K562 (cell line): ENCODE results near the gene MYL9. TPM values are rescaled to one million over a fixed set of nuclear protein-coding genes. Genes with fewer than 3 reads are reported as not detected.

Source experiments
- ATF2 ChIP-seq: sonication (generic); formaldehyde crosslinking; IDR thresholded peaks from 2 replicates; pipeline ENCODE4 v1.8.1; 2022; ENCODE audit warnings: missing genetic modification reagents
- CHD2 ChIP-seq: IDR thresholded peaks from 2 replicates; pipeline ENCODE4 v1.6.1; 2011; ENCODE audit warnings: low read depth, low read length
- CREBBP ChIP-seq: IDR thresholded peaks from one replicate; pipeline ENCODE4 v1.6.1; 2012; ENCODE audit warnings: low read depth, mild to moderate bottlenecking, control low read depth, inconsistent platforms, low read length
- CSDE1 ChIP-seq, 2 experiments: fragments of 450-650 bp; IDR thresholded peaks; 2 replicates each; pipeline ENCODE4 v1.6.1; 2016; ENCODE audit warnings: mild to moderate bottlenecking in 1 of 2
- DEAF1 ChIP-seq: fragments of 450-650 bp; formaldehyde crosslinking; IDR thresholded peaks from 2 replicates; pipeline ENCODE4 v1.4.0; 2020; ENCODE audit warnings: mild to moderate bottlenecking, moderate library complexity
- E2F5 ChIP-seq: sonication (generic); formaldehyde crosslinking; IDR thresholded peaks from 2 replicates; pipeline ENCODE4 v1.8.0; 2022; ENCODE audit warnings: mild to moderate bottlenecking, missing genetic modification reagents
- ETS1 ChIP-seq: conservative IDR thresholded peaks from 2 replicates; pipeline ENCODE4 v1.6.1; 2011; ENCODE audit warnings: low read depth, mild to moderate bottlenecking, low read length; ENCODE audit not compliant: control insufficient read depth
- FOXK1 ChIP-seq: sonication (generic); formaldehyde crosslinking; IDR thresholded peaks from 2 replicates; pipeline ENCODE4 v1.8.0; 2022; ENCODE audit warnings: missing genetic modification reagents, mild to moderate bottlenecking, borderline replicate concordance
- KLF16 ChIP-seq: IDR thresholded peaks from 2 replicates; pipeline ENCODE4 v1.6.1; 2016; ENCODE audit warnings: antibody characterized with exemption
- MYBL2 ChIP-seq, 2 experiments: fragments of 450-650 bp in 1 of 2; sonication (generic) in 1 of 2; formaldehyde crosslinking in 1 of 2; IDR thresholded peaks; 2 replicates each; pipeline versions ENCODE4 v1.6.1 to v1.8.1; 2017 to 2022; ENCODE audit warnings: borderline replicate concordance in 1 of 2, inconsistent platforms in 1 of 2, low read depth in 1 of 2, mild to moderate bottlenecking in 1 of 2, missing genetic modification reagents in 1 of 2, moderate library complexity in 1 of 2
- NR1H2 ChIP-seq: sonication (generic); formaldehyde crosslinking; IDR thresholded peaks from 2 replicates; pipeline ENCODE4 v1.4.0; 2020; ENCODE audit warnings: mild to moderate bottlenecking, missing genetic modification reagents
- NR2C1 ChIP-seq, 2 experiments: fragments of 450-650 bp; IDR thresholded peaks; 2 replicates each; pipeline ENCODE4 v1.6.1; 2017; ENCODE audit warnings: mild to moderate bottlenecking in 2 of 2, antibody characterized with exemption in 1 of 2, inconsistent platforms in 1 of 2, missing compliant biosample characterization in 1 of 2, missing genetic modification characterization in 1 of 2
- PHTF2 ChIP-seq: fragments of 250-450 bp; sonication (Bioruptor Pico); IDR thresholded peaks from 2 replicates; pipeline ENCODE4 v1.5.0; 2021; ENCODE audit warnings: mild to moderate bottlenecking
- PML ChIP-seq: IDR thresholded peaks from 2 replicates; pipeline ENCODE4 v1.6.1; 2012; ENCODE audit warnings: low read length, inconsistent platforms
- SRSF1 ChIP-seq: fragments of 200-400 bp; formaldehyde crosslinking; IDR thresholded peaks from 2 replicates; pipeline ENCODE4 v1.6.1; 2017; ENCODE audit warnings: mild to moderate bottlenecking, low read depth, low read length, moderate library complexity
- ZBED1 ChIP-seq: IDR thresholded peaks from 2 replicates; pipeline ENCODE4 v1.6.1; 2014
- ZBTB1 ChIP-seq: sonication (generic); formaldehyde crosslinking; IDR thresholded peaks from 2 replicates; pipeline ENCODE4 v1.8.1; 2023; ENCODE audit warnings: missing genetic modification reagents, low read depth, mild to moderate bottlenecking, borderline replicate concordance
- ZC3H11A ChIP-seq: IDR thresholded peaks from 2 replicates; pipeline ENCODE4 v1.6.1; 2012; ENCODE audit warnings: low read depth, low read length, improper control_type of control experiment
- ZNF507 ChIP-seq: conservative IDR thresholded peaks from 2 replicates; pipeline ENCODE4 v1.6.1; 2017; ENCODE audit warnings: missing genetic modification characterization, missing compliant biosample characterization
- ZNF644 ChIP-seq: fragments of 200-800 bp; sonication (Bioruptor generic); IDR thresholded peaks from 2 replicates; pipeline ENCODE4 v1.6.1; 2016; ENCODE audit warnings: low read depth, missing genetic modification characterization, missing compliant biosample characterization
- ZNF740 ChIP-seq, 3 experiments: fragments of 200-800 bp in 1 of 3; sonication (Bioruptor generic) in 1 of 3; sonication (generic) in 1 of 3; formaldehyde crosslinking in 1 of 3; IDR thresholded peaks; 2 replicates each; pipeline versions ENCODE4 v1.6.1 to v1.8.0; 2016 to 2022; ENCODE audit warnings: mild to moderate bottlenecking in 2 of 3, missing compliant biosample characterization in 2 of 3, missing genetic modification characterization in 2 of 3, missing genetic modification reagents in 1 of 3
- polyA plus RNA-seq, 8 experiments: library from polyadenylated mRNA; depleted of rRNA in 4 of 8; stranded (reverse) in 5 of 8; unstranded in 3 of 8; fragments of >200 nt; fragmentation: Nextera tagmentation in 2 of 8; fragmentation: Illumina TruSeq in 1 of 8; extraction: Ambion mirVana in 2 of 8; extraction: Trizol in 1 of 8; gene quantifications; 2 replicates each; pipeline versions ENCODE4 v1.2.1 to v1.2.3, GENCODE V29; 2011 to 2014; ENCODE audit warnings: inconsistent platforms in 1 of 8, missing spikeins in 1 of 8
- total RNA-seq, 7 experiments: library from RNA; depleted of rRNA in 6 of 7; stranded (reverse); fragments of >200 nt in 6 of 7; fragmentation: Illumina TruSeq in 2 of 7; extraction: Trizol in 2 of 7; gene quantifications; 2 replicates each; pipeline versions ENCODE4 v1.2.1 to v1.2.3, GENCODE V29; 2011 to 2021; ENCODE audit warnings: low replicate concordance in 1 of 7

MYL9 gene
- total and polyA plus RNA-seq, 9 of the 15 experiments (the other 6 are each of a cell fraction or from before 2014, with no cell fraction given) = 0.11 to 3.2 (median 0.81) TPM; not detected in 1

DNA sequence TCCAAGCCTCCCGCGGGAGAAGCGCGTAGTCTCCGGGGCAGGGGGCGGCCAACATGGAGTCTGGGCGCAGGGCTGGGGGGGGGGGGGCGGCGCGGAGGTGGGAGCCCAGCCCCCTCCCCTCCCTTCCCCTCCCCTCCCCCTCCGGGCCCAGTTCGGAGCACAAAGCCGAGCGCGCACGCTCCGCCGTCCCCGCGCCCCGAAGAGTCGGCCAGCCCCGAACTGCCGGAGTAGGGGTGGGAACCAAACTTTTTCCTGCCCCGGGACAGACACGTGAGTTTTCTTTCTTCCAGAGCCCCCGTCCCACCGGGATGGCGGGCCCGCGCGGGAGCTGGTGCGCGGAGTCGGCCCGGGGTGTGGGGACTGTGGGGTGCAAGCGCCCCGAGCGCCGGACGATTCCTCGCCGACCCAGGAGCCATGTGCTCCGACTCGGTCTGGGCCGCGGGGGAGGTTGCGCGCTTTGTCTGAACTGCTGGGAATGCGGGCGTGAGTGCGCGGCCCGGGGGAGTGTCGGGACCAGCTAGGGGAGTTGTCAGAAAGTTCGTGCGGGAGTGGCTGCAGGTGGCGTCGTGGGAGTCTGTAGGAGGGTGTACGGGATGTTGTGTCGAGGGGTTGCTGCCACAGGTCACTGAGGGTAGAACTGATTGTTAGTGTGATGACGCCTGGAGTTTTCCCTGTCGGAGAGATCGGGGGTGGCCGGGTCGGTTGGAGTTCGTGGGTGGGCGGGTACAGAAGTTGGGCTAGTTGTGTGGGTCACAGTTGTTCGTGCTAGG is 33.2 kb downstream of the MYL9 start (continued):
- TF ChIP-seq ZNF740 (CRISPR knock-in tag; IDR thresholded peaks at IDR 0.05) (no peak; the same call in 1 of the 2 replicates), ZNF740 (tag; IDR thresholded peaks at IDR 0.05) (peak in 1 of 2 experiments; percentile 58; a peak in 2 of 4 replicates), E2F5 (CRISPR knock-in tag) (0 out of 2 replicates have a peak, but pooled peaks have one; percentile 47), FOXK1 (peak; percentile 61; the same call in 1 of the 2 replicates), ETS1 (0 out of 2 replicates have a peak, but pooled peaks have one; percentile 42), ATF2 (CRISPR knock-in tag) (no peak), ZC3H11A (no peak), ZBED1 (no peak), SRSF1 (no peak), NR2C1 (IDR thresholded peaks at IDR 0.05) (no peak), NR2C1 (tag; IDR thresholded peaks at IDR 0.05) (no peak), ZBTB1 (CRISPR knock-in tag) (0 out of 2 replicates have a peak, but pooled peaks have one; percentile 41), ZNF644 (tag) (no peak), CHD2 (0 out of 2 replicates have a peak, but pooled peaks have one; percentile 7), PHTF2 (no peak), KLF16 (peak; percentile 73), MYBL2 (IDR thresholded peaks at IDR 0.05; ENCODE audit: low read depth) (no peak), MYBL2 (CRISPR knock-in tag; IDR thresholded peaks at IDR 0.05; ENCODE audit: borderline replicate concordance) (no peak), NR1H2 (CRISPR knock-in tag) (no peak), DEAF1 (no peak), ZNF507 (tag) (no peak), PML (no peak), CREBBP (no peak), CSDE1 (IDR thresholded peaks at IDR 0.05) (no peak)
